IMR-90 (cell line): ENCODE data around the gene ZFAND6. TPM values are rescaled to one million over a fixed set of nuclear protein-coding genes. Genes with fewer than 3 reads are reported as not detected.

Experiments
- ATAC-seq: fragments of 200-7000 bp; cut with Tn5 transposase; 2 replicates; pipeline ENCODE4 v1.9.1; 2020; ENCODE audit warnings: low read depth, mild to moderate bottlenecking, moderate library complexity
- BruUV-seq: library from RNA; stranded (reverse); fragments of 400-500 nt; replicated peaks from 2 replicates; lab custom pipeline; 2021; lab: Mats Ljungman, UMichigan
- CTCF ChIA-PET: fragments of 300-600 bp; formaldehyde crosslinking; extraction: SDS; loops from one replicate; lab custom pipeline; 2021; ENCODE audit warnings: antibody characterized with exemption; lab: Yijun Ruan, JAX
- POLR2A ChIA-PET: fragments of 300-600 bp; sonication (Branson Sonifier 250); formaldehyde crosslinking; loops from one replicate; lab custom pipeline; 2022; ENCODE audit warnings: antibody characterized with exemption; ENCODE audit not compliant: unreplicated experiment; lab: Charles Lee
- DNase-seq: peaks from one replicate; pipeline ENCODE4 v3.0.0; 2013
- H2AFZ ChIP-seq: replicated peaks from 2 replicates; pipeline ENCODE3; 2013; ENCODE audit warnings: low read length, mild to moderate bottlenecking; ENCODE audit not compliant: poor library complexity
- H2AK5ac ChIP-seq: 2 replicates; pipeline ENCODE4 v1.6.1; 2013; ENCODE audit warnings: low read depth, low read length, inconsistent platforms
- H2AK9ac ChIP-seq: replicated peaks from 2 replicates; pipeline ENCODE3; 2013; ENCODE audit warnings: mild to moderate bottlenecking, low read depth, low read length, moderate library complexity; ENCODE audit not compliant: poor library complexity
- H2BK120ac ChIP-seq: 2 replicates; pipeline ENCODE4 v1.6.1; 2013; ENCODE audit warnings: low read depth, low read length, inconsistent platforms
- H2BK15ac ChIP-seq: 3 replicates; pipeline ENCODE4 v1.6.1; 2013; ENCODE audit warnings: low read depth, low read length, inconsistent platforms
- H2BK20ac ChIP-seq: 2 replicates; pipeline ENCODE4 v1.6.1; 2013; ENCODE audit warnings: low read depth, mild to moderate bottlenecking, inconsistent platforms, low read length, moderate library complexity
- H2BK5ac ChIP-seq: 2 replicates; pipeline ENCODE4 v1.6.1; 2013; ENCODE audit warnings: mild to moderate bottlenecking, low read depth, low read length, inconsistent platforms; ENCODE audit not compliant: poor library complexity, severe bottlenecking
- H3K14ac ChIP-seq: replicated peaks from 2 replicates; pipeline ENCODE4 v1.6.1; 2013; ENCODE audit warnings: low read depth, low read length, inconsistent platforms
- H3K18ac ChIP-seq: 2 replicates; pipeline ENCODE4 v1.6.1; 2013; ENCODE audit warnings: low read depth, low read length, control low read depth
- H3K23ac ChIP-seq: 2 replicates; pipeline ENCODE4 v1.6.1; 2013; ENCODE audit warnings: low read depth, low read length, inconsistent platforms
- H3K27ac ChIP-seq: 2 replicates; pipeline ENCODE4 v1.5.1; 2013; ENCODE audit warnings: mild to moderate bottlenecking, control low read depth, low read length; ENCODE audit not compliant: insufficient read depth
- H3K27me3 ChIP-seq: 2 replicates; pipeline ENCODE4 v1.6.1; 2013; ENCODE audit warnings: low read length; ENCODE audit not compliant: control insufficient read depth, insufficient read depth
- H3K36me3 ChIP-seq: 2 replicates; pipeline ENCODE4 v1.6.1; 2013; ENCODE audit warnings: low read length, mixed read lengths; ENCODE audit not compliant: control insufficient read depth, insufficient read depth
- H3K4ac ChIP-seq: 2 replicates; pipeline ENCODE4 v1.6.1; 2013; ENCODE audit warnings: low read depth, low read length, inconsistent platforms
- H3K4me1 ChIP-seq: 2 replicates; pipeline ENCODE4 v1.6.1; 2013; ENCODE audit warnings: low read length, mixed read lengths; ENCODE audit not compliant: control insufficient read depth, insufficient read depth
- H3K4me2 ChIP-seq: 2 replicates; pipeline ENCODE4 v1.6.1; 2013; ENCODE audit warnings: low read depth, mild to moderate bottlenecking, control low read depth, low read length, moderate library complexity
- H3K4me3 ChIP-seq: 2 replicates; pipeline ENCODE4 v1.5.1; 2013; ENCODE audit warnings: low read depth, mild to moderate bottlenecking, control low read depth, low read length, moderate library complexity; ENCODE audit not compliant: insufficient read depth
- H3K56ac ChIP-seq: 2 replicates; pipeline ENCODE4 v1.6.1; 2013; ENCODE audit warnings: low read length, inconsistent platforms; ENCODE audit not compliant: insufficient read depth; ENCODE audit errors: extremely low read depth
- H3K79me1 ChIP-seq, 2 experiments: 2 replicates each; pipeline ENCODE4 v1.6.1; 2013; ENCODE audit warnings: low read length in 2 of 2, inconsistent platforms in 1 of 2, low read depth in 1 of 2
- H3K9ac ChIP-seq: 2 replicates; pipeline ENCODE4 v1.6.1; 2013; ENCODE audit warnings: low read depth, low read length, control low read depth
- H3K9me1 ChIP-seq: 2 replicates; pipeline ENCODE4 v1.6.1; 2013; ENCODE audit warnings: low read length, inconsistent platforms; ENCODE audit not compliant: insufficient read depth
- H3K9me3 ChIP-seq: 2 replicates; pipeline ENCODE4 v1.6.1; 2013; ENCODE audit warnings: low read length; ENCODE audit not compliant: control insufficient read depth, insufficient read depth
- H4K20me1 ChIP-seq: 2 replicates; pipeline ENCODE4 v1.6.1; 2013; ENCODE audit warnings: low read length, inconsistent platforms; ENCODE audit not compliant: insufficient read depth
- H4K5ac ChIP-seq: 2 replicates; pipeline ENCODE4 v1.6.1; 2013; ENCODE audit warnings: mild to moderate bottlenecking, low read depth, low read length, control low read depth
- H4K8ac ChIP-seq, 2 experiments: 2 replicates each; pipeline ENCODE4 v1.6.1; 2013; ENCODE audit warnings: low read depth in 2 of 2, low read length in 2 of 2, control low read depth in 1 of 2, inconsistent platforms in 1 of 2
- H4K91ac ChIP-seq: 2 replicates; pipeline ENCODE4 v1.6.1; 2013; ENCODE audit warnings: low read depth, low read length, inconsistent platforms; ENCODE audit not compliant: insufficient read depth
- BHLHE40 ChIP-seq: fragments of 150-350 bp; IDR thresholded peaks from 2 replicates; pipeline ENCODE4 v1.6.1; 2016; ENCODE audit warnings: mild to moderate bottlenecking, low read depth, low read length
- CEBPB ChIP-seq: IDR thresholded peaks from 2 replicates; pipeline ENCODE4 v1.6.1; 2012; ENCODE audit warnings: low read depth, low read length, improper control_type of control experiment
- CHD1 ChIP-seq: IDR thresholded peaks from 2 replicates; pipeline ENCODE4 v1.6.1; 2012; ENCODE audit warnings: low read depth, low read length, improper control_type of control experiment
- CTCF ChIP-seq: conservative IDR thresholded peaks from 2 replicates; pipeline ENCODE4 v1.5.1; 2012; ENCODE audit warnings: mild to moderate bottlenecking, low read depth, low read length, improper control_type of control experiment
- FOS ChIP-seq: fragments of 150-350 bp; IDR thresholded peaks from 2 replicates; pipeline ENCODE4 v1.6.1; 2016; ENCODE audit warnings: low read depth, low read length
- MAFK ChIP-seq: IDR thresholded peaks from 2 replicates; pipeline ENCODE4 v1.6.1; 2012; ENCODE audit warnings: low read depth, low read length, improper control_type of control experiment
- MAZ ChIP-seq: IDR thresholded peaks from 2 replicates; pipeline ENCODE4 v1.6.1; 2012; ENCODE audit warnings: low read depth, mild to moderate bottlenecking, low read length, improper control_type of control experiment, moderate library complexity, borderline replicate concordance
- MXI1 ChIP-seq: IDR thresholded peaks from 2 replicates; pipeline ENCODE4 v1.6.1; 2012; ENCODE audit warnings: low read depth, mild to moderate bottlenecking, low read length, moderate library complexity, borderline replicate concordance
- NFE2L2 ChIP-seq: fragments of 150-350 bp; IDR thresholded peaks from 2 replicates; pipeline ENCODE4 v1.6.1; 2016; ENCODE audit warnings: low read depth, mild to moderate bottlenecking, low read length
- POLR2A ChIP-seq: IDR thresholded peaks from 2 replicates; pipeline ENCODE4 v1.6.1; 2012; ENCODE audit warnings: mild to moderate bottlenecking, low read depth, low read length
- RAD21 ChIP-seq: IDR thresholded peaks from 2 replicates; pipeline ENCODE4 v1.6.1; 2012; ENCODE audit warnings: low read length, improper control_type of control experiment
- RCOR1 ChIP-seq: IDR thresholded peaks from 2 replicates; pipeline ENCODE4 v1.6.1; 2012; ENCODE audit warnings: mild to moderate bottlenecking, low read length, improper control_type of control experiment; ENCODE audit not compliant: insufficient replicate concordance
- RFX5 ChIP-seq: IDR thresholded peaks from 2 replicates; pipeline ENCODE4 v1.8.0; 2012; ENCODE audit warnings: low read depth, mild to moderate bottlenecking, low read length, moderate library complexity
- SMC3 ChIP-seq: fragments of 150-350 bp; IDR thresholded peaks from 2 replicates; pipeline ENCODE4 v1.6.1; 2016; ENCODE audit warnings: low read depth, mild to moderate bottlenecking, antibody characterized with exemption, low read length, moderate library complexity
- dilution Hi-C: fragments of 300-500 bp; cut with HindIII; formaldehyde crosslinking; loops from one replicate; pipeline ENCODE4 v1.14.3; 2018; ENCODE audit warnings: low sequenced_read_pairs; ENCODE audit not compliant: unreplicated experiment
- in situ Hi-C: fragments of 300-500 bp; cut with MboI; formaldehyde crosslinking; loops from 3 replicates; pipeline ENCODE4 v1.14.3; 2019; ENCODE audit warnings: low sequenced_read_pairs, inconsistent platforms, mixed read lengths
- intact Hi-C: fragments of 100-400 bp; cut with micrococcal nuclease; formaldehyde crosslinking; loops from 2 replicates; pipeline ENCODE4 v1.10.0; 2022
- polyA plus RNA-seq, 3 experiments: library from polyadenylated mRNA; depleted of rRNA; stranded (reverse); fragments of >200 nt; gene quantifications; 2 replicates each; pipeline ENCODE4 v1.2.3, GENCODE V29; 2012; ENCODE audit warnings: low replicate concordance in 1 of 3
- total RNA-seq: library from RNA; depleted of rRNA; stranded (reverse); fragments of >200 nt; gene quantifications from 2 replicates; pipeline ENCODE4 v1.2.3, GENCODE V29; 2012
- TF ChIP-seq, protein P1 (sequence below): fragments of 150-350 bp; IDR thresholded peaks from 2 replicates; pipeline ENCODE4 v1.6.1; 2017; ENCODE audit warnings: mild to moderate bottlenecking, antibody characterized with exemption, low read length, low read depth
- TF ChIP-seq, protein P2 (sequence below): fragments of 150-350 bp; IDR thresholded peaks from 2 replicates; pipeline ENCODE4 v1.6.1; 2016; ENCODE audit warnings: low read depth, mild to moderate bottlenecking, low read length, moderate library complexity, borderline replicate concordance

The ZFAND6 gene
- total and polyA plus RNA-seq, 2 of the 4 experiments (the other 2 are of a cell fraction): 77.5 to 96.4 TPM

DNA sequence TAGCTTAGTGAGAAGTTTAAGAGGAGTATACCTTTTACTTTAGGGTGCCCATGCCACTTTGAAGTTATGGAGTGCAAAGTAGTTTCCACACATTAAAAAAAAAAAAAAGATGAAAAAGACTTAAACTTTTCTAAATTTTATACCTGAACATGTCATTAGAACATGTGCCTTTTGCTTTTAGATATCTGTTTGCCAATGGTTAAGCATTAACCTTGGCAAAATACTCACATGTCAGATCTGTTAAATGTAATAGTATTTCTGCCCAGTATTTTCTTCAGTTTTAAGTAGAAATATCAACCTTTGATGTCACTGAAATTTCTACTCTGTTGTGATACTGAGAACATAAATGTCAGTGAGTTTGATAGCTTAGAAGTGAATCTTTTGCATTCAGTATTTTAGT is 12.2 kb downstream of the ZFAND6 start:
- ChIA-PET POLR2A (no interaction called here), CTCF (no interaction called here)
- Histone ChIP-seq H3K4me1 (peaks cover 2% of the 10 kb centered on the region; the same call in 1 of the 2 replicates), H3K9me3 (no peaks in the 10 kb centered on the region), H4K8ac (no peak overlapping the region), H3K36me3 (no peaks in the 10 kb centered on the region), H2BK20ac (no peak overlapping the region), H2AK5ac (no peak overlapping the region), H2BK5ac (peak overlapping the region; percentile 53), H3K4me3 (no peak overlapping the region), H4K5ac (no peak overlapping the region), H3K27ac (peak overlapping the region; percentile 56; the same call in 1 of the 2 replicates), H2AK9ac (no peak overlapping the region), H3K23ac (no peak overlapping the region), H3K9me1 (peaks cover 4% of the 10 kb centered on the region; the same call in 1 of the 2 replicates), H3K18ac (no peak overlapping the region), H3K4ac (no peak overlapping the region), H3K14ac (no peak overlapping the region), H2BK15ac (no peak overlapping the region), H3K9ac (no peak overlapping the region), H2BK120ac (no peak overlapping the region), H4K91ac (no peak overlapping the region), H4K20me1 (peaks cover 9% of the 10 kb centered on the region; the same call in 1 of the 2 replicates), H3K56ac (no peak overlapping the region), H2AFZ (no peak overlapping the region), H3K4me2 (peak overlapping the region; percentile 80; the same call in 1 of the 2 replicates), H3K79me1 (peaks cover 0 to 45% of the 10 kb centered on the region in 2 experiments; a peak in 2 of 4 replicates), H3K27me3 (no peaks in the 10 kb centered on the region)
- no peak for DNase-seq
- TF ChIP-seq MAFK (no peak), BHLHE40 (no peak), CHD1 (no peak), MAZ (no peak), RCOR1 (no peak), RAD21 (no peak), FOS (no peak), POLR2A (no peak), RFX5 (no peak), MXI1 (no peak), NFE2L2 (no peak), SMC3 (no peak), CTCF (no peak), CEBPB (no peak)
- TF ChIP-seq, protein P1, sequence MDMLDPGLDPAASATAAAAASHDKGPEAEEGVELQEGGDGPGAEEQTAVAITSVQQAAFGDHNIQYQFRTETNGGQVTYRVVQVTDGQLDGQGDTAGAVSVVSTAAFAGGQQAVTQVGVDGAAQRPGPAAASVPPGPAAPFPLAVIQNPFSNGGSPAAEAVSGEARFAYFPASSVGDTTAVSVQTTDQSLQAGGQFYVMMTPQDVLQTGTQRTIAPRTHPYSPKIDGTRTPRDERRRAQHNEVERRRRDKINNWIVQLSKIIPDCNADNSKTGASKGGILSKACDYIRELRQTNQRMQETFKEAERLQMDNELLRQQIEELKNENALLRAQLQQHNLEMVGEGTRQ: no peak
- TF ChIP-seq, protein P2, sequence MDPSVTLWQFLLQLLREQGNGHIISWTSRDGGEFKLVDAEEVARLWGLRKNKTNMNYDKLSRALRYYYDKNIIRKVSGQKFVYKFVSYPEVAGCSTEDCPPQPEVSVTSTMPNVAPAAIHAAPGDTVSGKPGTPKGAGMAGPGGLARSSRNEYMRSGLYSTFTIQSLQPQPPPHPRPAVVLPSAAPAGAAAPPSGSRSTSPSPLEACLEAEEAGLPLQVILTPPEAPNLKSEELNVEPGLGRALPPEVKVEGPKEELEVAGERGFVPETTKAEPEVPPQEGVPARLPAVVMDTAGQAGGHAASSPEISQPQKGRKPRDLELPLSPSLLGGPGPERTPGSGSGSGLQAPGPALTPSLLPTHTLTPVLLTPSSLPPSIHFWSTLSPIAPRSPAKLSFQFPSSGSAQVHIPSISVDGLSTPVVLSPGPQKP: no peak
- no peak for ATAC-seq
- no TSS peak for BruUV-seq
- intact Hi-C loops (loop anchor here (5.0 kb wide), 1 partner anchor 101 kb away; no protein-coding TSS in a partner anchor), in situ Hi-C loops (no loop called here), dilution Hi-C loops (no loop called here)
